Activated naive CD4-positive, alpha-beta T cell (primary cell): ENCODE measurements around the gene CBX6.
"Not testable (repeated sequence)": the region's sequence is repeated elsewhere in the genome, so short reads cannot be mapped to it uniquely, and the experiment has no call there.

Experiments used
- DNase-seq, 4 experiments: peaks; one replicate each; lab custom pipeline; 2025; lab: John Stamatoyannopoulos, UW

The CBX6 gene

DNA sequence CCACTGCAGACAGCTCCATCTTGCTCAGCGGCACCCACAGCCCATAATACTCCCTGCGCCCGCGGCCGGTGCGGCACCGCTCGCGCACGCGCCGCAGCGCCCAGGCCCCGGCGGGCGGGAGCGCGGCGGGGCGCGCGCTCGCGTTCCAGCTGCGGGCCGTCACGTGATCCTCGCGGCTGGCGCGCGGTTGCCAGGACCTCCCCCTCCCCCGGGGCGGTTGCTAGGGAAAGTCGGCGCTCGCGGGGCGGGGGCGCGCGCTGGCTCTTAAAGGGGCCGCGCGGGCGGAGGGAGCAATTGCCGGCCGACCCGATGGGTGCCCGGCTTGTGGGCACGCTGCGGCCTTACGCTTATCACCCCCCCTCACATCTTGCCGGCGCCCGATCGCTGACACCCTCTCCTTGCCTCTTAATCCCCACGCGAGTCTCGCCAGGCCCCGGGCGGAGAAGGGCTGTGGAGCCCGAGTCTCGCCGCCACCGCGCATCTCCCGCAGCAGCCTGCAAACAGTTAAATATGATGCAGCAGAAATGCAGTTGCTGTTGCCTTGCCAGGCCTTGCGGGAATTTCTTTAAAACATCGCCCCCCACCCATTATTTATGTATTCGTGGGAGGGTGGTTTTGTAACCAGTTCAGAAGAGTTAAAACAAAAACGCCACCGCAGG, at the start of gene CBX6:
Gene CBX6, minus strand, starts transcription at position 45 of the 659 bp plus-strand sequence. Its CDS starts 26 bp downstream, at position 19.
- DNase-seq, result peak; percentile 78 to 95 (median 90)

- DNase-seq, result no peak
These were observed 49.8 kb upstream of the CBX6 start for GRCh38 chr22:38921806-38922205.

- DNase-seq, result no peak
These were observed 49.1 kb upstream of the CBX6 start for GRCh38 chr22:38921120-38921519.

- no peak for DNase-seq
These were observed 47.7 kb upstream of the CBX6 start for GRCh38 chr22:38919631-38920190.

GRCh38 chr22:38911434-38911833, 39.4 kb upstream of the CBX6 start:
- DNase-seq, result no peak

- DNase-seq, result no peak
These were observed 35.8 kb upstream of the CBX6 start for GRCh38 chr22:38907767-38908166.

- no peak for DNase-seq
These were observed 34.0 kb upstream of the CBX6 start for GRCh38 chr22:38906052-38906451.

DNA sequence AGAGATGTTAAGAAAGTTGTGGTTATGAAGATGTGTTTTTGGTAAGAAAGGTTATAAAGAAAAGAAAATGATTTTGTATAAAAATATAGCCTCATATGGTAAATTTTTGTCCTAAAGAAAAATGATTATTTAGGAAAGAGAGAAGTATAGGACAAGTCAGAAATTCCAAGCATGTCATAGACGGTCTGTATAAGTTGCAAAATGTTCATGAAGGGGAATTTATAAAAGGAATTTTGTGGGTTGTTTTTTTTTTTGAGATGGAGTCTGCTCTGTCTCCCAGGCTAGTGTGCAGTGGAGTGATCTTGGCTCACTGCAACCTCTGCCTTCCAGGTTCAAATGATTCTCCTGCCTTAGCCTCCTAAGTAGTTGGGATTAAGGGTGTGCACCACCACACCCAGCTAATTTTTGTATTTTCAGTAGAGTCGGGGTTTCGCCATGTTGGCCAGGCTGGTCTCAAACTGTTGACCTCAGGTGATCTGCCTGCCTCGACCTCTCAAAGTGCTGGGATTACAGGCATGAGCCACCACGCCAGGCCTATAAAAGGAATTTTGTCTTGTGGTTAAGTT, 32.1 kb upstream of the CBX6 start:
- not testable (repeated sequence) for DNase-seq

- DNase-seq, result no peak
These were observed 29.2 kb upstream of the CBX6 start for GRCh38 chr22:38901111-38901641.

DNA sequence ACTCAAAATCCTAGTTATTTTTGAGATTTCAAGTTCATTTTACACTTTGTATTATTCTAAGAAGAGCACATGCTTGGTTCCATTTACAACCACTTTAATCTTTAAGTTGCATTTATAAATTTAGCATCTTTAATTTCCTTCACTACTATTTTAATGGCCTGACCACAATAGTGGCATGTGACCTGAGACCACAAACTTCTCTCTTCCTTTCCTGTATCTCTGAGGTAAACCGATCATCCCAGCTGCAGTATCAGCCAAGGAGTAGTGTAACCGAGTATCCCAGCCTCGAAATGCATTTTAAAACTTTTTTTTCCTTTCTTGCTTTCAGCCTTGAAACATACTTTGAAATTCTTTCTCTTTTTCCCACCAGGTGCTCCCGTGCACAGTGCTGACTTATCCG, 28.7 kb upstream of the CBX6 start:
- DNase-seq, result no peak

GRCh38 chr22:38891256-38891655, 19.2 kb upstream of the CBX6 start:
- DNase-seq, result no peak

GRCh38 chr22:38890377-38890776, 18.4 kb upstream of the CBX6 start:
- DNase-seq, result no peak

GRCh38 chr22:38886333-38886732, 14.3 kb upstream of the CBX6 start:
- no peak for DNase-seq

GRCh38 chr22:38882972-38883622, 11.1 kb upstream of the CBX6 start:
- no peak for DNase-seq

GRCh38 chr22:38881997-38882879, 10.2 kb upstream of the CBX6 start:
- no peak for DNase-seq

DNA sequence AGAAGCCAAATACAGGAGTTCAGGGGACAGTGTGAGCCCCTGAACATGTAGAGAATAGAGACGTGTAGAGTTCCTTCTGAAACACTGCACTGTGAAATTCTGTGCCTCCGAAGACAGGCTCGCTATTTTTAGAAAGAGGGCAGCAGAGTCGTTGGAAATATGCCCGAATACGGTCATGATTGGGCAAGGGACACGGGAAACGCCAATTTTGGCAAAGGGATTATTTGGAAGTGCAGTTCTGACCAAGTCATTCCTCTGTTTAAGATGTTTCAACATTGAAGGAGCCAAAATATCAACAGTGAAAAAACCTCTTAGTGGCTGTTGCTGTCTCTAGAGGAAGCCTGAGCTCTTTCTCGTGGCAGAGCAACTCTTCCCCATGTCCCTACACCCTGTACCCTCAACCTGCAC, 9.5 kb upstream of the CBX6 start:
- no peak for DNase-seq

DNA sequence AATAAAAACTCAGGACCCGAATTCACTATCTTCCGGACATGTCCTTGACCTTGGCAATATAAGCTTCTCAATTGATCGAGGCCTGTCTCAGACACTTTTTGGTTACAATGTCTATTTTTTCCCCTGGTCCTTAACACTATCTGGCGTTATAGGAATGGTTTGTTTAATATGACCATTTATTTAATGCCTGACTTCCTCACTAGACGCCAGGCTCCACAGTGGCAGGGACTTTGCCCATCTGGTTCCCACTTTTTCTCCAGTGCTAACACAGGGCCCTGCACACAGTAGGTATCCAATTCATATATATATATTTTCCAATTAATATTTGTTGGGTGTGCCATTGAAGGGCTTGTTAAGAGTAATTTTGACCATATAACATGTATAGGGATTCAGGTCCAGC, 7.9 kb upstream of the CBX6 start:
- no peak for DNase-seq

GRCh38 chr22:38879108-38879729, 7.2 kb upstream of the CBX6 start:
- no peak for DNase-seq

DNA sequence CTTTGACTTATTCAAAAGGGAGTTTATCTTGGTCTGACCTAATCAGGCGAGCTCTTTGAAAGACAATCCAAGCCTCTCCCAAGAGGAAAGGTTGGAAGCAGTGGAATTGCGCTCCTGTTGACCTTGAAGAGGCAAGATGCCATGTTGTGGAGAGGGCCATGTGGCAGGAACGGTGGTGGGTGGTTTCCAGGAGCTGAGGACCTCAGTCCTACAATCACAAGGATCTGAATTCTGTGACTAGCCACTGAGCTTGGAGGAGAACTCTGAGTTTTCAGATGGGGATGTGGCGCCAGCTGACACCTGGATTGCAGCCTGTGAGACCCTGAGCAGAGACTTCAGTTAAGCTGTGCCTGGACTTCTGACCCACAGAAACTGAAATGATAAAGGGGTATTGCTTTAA, 6.0 kb upstream of the CBX6 start:
- DNase-seq, result no peak

- DNase-seq, result no peak
These were observed 2.7 kb upstream of the CBX6 start for GRCh38 chr22:38874529-38875222.
